Measurements from ENCODE around the gene DPY30.
A peak's percentile ranks its signal among the peaks of the same experiment; 100 is the strongest.

The DPY30 gene

DNA sequence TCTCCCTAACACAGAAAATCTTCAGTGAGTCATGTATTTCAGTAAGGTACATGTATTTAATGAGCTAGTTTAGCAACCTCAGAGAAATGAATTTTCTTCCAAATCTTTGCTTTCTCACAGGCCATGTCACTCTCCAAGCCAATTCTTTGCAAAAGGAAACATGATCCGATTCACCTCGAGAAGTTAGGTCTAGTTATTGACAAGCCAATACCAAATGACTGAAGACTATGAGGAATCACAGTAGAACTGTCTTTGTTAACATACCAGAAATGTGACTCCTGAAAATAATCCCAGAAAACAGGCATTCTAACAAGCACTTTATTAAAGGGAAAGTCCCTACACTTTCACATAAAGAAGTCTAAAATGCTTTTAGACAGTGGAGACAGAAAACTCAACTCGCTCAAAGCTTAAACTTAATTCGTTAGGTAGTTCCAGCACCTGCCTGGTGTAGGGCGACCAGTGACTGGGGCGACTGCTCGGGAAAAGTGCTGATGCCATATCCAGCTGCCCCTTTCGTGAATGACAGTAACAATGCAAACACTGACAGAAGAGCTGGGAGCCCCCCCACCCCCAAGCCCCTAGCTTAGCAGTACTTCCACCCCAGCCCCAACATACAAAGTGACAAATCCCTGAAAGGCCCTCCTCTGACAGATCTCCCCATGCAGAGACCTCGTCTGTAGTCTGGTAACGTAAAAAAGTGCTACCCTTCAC lies 30.6 kb downstream of the DPY30 start:
- Histone ChIP-seq H3K4me2 (ENCODE audit: low read length) (peak overlapping the region; percentile 97), H4K20me1 (ENCODE audit: control insufficient read depth, insufficient read depth, low read depth, low read length) (peaks cover 24% of the 10 kb centered on the region), H3K79me2 (ENCODE audit: control insufficient read depth, low read length) (peaks cover 67% of the 10 kb centered on the region), H3K27ac (ENCODE audit: low read depth, low read length) (peak overlapping the region; percentile 72), H3K9me2 (replicated peaks; ENCODE audit: control insufficient read depth, low read length) (no peaks in the 10 kb centered on the region), H3K27me3 (ENCODE audit: control insufficient read depth, low read length) (no peaks in the 10 kb centered on the region), H3K4me1 (ENCODE audit: control insufficient read depth, low read length) (peaks cover 38% of the 10 kb centered on the region), H3K4me3 (ENCODE audit: low read length) (peak overlapping the region; percentile 98), H3K36me3 (ENCODE audit: control insufficient read depth, low read length) (peaks cover 22% of the 10 kb centered on the region; the same call in 1 of the 2 replicates), H3K9me3 (ENCODE audit: control insufficient read depth, insufficient read depth, low read length) (no peaks in the 10 kb centered on the region), H3F3A (ENCODE audit: control insufficient read depth, insufficient read depth) (peaks cover 6% of the 10 kb centered on the region)
- no peak for TF ChIP-seq EZH2phosphoT487 (IDR thresholded peaks at IDR 0.05; ENCODE audit: borderline replicate concordance, low read length)
- TF ChIP-seq, protein P1, sequence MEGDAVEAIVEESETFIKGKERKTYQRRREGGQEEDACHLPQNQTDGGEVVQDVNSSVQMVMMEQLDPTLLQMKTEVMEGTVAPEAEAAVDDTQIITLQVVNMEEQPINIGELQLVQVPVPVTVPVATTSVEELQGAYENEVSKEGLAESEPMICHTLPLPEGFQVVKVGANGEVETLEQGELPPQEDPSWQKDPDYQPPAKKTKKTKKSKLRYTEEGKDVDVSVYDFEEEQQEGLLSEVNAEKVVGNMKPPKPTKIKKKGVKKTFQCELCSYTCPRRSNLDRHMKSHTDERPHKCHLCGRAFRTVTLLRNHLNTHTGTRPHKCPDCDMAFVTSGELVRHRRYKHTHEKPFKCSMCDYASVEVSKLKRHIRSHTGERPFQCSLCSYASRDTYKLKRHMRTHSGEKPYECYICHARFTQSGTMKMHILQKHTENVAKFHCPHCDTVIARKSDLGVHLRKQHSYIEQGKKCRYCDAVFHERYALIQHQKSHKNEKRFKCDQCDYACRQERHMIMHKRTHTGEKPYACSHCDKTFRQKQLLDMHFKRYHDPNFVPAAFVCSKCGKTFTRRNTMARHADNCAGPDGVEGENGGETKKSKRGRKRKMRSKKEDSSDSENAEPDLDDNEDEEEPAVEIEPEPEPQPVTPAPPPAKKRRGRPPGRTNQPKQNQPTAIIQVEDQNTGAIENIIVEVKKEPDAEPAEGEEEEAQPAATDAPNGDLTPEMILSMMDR (IDR thresholded peaks at IDR 0.05; ENCODE audit: low read depth, low read length, poor library complexity, severe bottlenecking) = no peak

DNA sequence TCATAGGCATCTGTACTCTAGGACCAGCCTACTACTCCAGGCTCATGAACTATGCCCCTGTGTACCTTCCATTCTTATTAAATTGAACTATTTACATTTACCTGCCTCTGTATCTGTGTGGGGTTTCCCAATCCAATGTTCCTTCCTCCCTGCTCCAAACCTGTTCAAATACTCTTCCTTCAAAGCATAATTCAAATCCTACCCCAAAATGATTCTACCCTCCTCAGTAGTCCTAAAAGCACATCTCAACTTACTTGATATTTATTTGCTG lies 32.5 kb downstream of the DPY30 start:
- H3K4me3 ChIP-seq (ENCODE audit: low read length) = no peak overlapping the region

DNA sequence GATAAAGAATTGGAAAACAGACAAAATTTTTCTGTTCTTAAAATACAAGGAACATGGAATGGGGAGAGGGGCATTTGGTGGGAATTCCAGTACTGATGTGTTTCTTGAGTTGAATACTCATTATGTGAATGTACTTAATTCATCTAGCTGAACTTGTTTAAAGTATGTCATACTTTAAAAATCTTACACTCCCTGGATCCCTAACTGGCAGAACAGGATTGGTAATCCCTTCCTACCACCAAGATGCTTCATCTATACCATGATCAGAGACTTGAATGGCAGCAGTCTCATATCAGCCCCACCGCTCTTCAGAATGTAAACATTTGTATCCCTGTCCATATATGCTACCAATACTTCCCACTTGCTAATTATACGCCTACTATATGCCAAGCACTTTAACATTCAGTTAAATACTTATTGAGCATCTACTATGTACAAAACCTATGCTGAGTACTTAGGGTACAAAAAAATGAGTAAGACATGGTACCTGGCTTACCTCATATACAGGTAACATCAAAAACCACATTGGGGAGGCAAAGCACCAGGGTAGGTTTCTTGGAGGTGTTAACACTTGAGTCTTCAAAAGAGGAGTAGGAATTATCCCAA lies 34.1 kb downstream of the DPY30 start:
- peaks cover 31% of the 10 kb centered on the region for H4K20me1 ChIP-seq (ENCODE audit: control insufficient read depth, insufficient read depth, low read depth, low read length)
- H3K27ac ChIP-seq (ENCODE audit: low read depth, low read length) = no peak overlapping the region
- H3K4me3 ChIP-seq (ENCODE audit: low read length) = no peak overlapping the region
- H3K27me3 ChIP-seq (ENCODE audit: control insufficient read depth, low read length) = no peaks in the 10 kb centered on the region
- H3K9me3 ChIP-seq (ENCODE audit: control insufficient read depth, insufficient read depth, low read length) = no peaks in the 10 kb centered on the region
- no peaks in the 10 kb centered on the region for H3K9me2 ChIP-seq (replicated peaks; ENCODE audit: control insufficient read depth, low read length)
- H3F3A ChIP-seq (ENCODE audit: control insufficient read depth, insufficient read depth) = no peaks in the 10 kb centered on the region
- H3K36me3 ChIP-seq (ENCODE audit: control insufficient read depth, low read length) = peaks cover 22% of the 10 kb centered on the region; the same call in 1 of the 2 replicates
- no peak for TF ChIP-seq EZH2phosphoT487 (IDR thresholded peaks at IDR 0.05; ENCODE audit: borderline replicate concordance, low read length)
- TF ChIP-seq, protein P1 (IDR thresholded peaks at IDR 0.05; ENCODE audit: low read depth, low read length, poor library complexity, severe bottlenecking) = no peak
- peaks cover 31% of the 10 kb centered on the region for H3K4me1 ChIP-seq (ENCODE audit: control insufficient read depth, low read length)
- no peak overlapping the region for H3K4me2 ChIP-seq (ENCODE audit: low read length)
- peaks cover 90% of the 10 kb centered on the region for H3K79me2 ChIP-seq (ENCODE audit: control insufficient read depth, low read length)

More for the DNA sequence above, 32.5 kb downstream of the DPY30 start:
- H3K4me2 ChIP-seq (ENCODE audit: low read length) = peak overlapping the region; percentile 15; the same call in 1 of the 2 replicates
- peaks cover 85% of the 10 kb centered on the region for H3K79me2 ChIP-seq (ENCODE audit: control insufficient read depth, low read length)
- no peaks in the 10 kb centered on the region for H3K27me3 ChIP-seq (ENCODE audit: control insufficient read depth, low read length)
- peaks cover 22% of the 10 kb centered on the region; the same call in 1 of the 2 replicates for H3K36me3 ChIP-seq (ENCODE audit: control insufficient read depth, low read length)
- H3K4me1 ChIP-seq (ENCODE audit: control insufficient read depth, low read length) = peaks cover 37% of the 10 kb centered on the region
- H4K20me1 ChIP-seq (ENCODE audit: control insufficient read depth, insufficient read depth, low read depth, low read length) = peaks cover 31% of the 10 kb centered on the region
- no peaks in the 10 kb centered on the region for H3F3A ChIP-seq (ENCODE audit: control insufficient read depth, insufficient read depth)
- no peaks in the 10 kb centered on the region for H3K9me2 ChIP-seq (replicated peaks; ENCODE audit: control insufficient read depth, low read length)
- TF ChIP-seq, protein P1 (IDR thresholded peaks at IDR 0.05; ENCODE audit: low read depth, low read length, poor library complexity, severe bottlenecking) = no peak
- no peak for TF ChIP-seq EZH2phosphoT487 (IDR thresholded peaks at IDR 0.05; ENCODE audit: borderline replicate concordance, low read length)
- no peak overlapping the region for H3K27ac ChIP-seq (ENCODE audit: low read depth, low read length)
- H3K9me3 ChIP-seq (ENCODE audit: control insufficient read depth, insufficient read depth, low read length) = no peaks in the 10 kb centered on the region

Measured in DOHH2 (cell line).